ENCODE results near the gene ARSG. TPM values are rescaled to one million over a fixed set of nuclear protein-coding genes. Genes with fewer than 3 reads are reported as not detected.

The ARSG gene
- total and polyA plus RNA-seq, 2 donors (not counting 3 experiments of a cell fraction or from before 2014, with no cell fraction given) = 3.9 to 7.0 TPM

DNA sequence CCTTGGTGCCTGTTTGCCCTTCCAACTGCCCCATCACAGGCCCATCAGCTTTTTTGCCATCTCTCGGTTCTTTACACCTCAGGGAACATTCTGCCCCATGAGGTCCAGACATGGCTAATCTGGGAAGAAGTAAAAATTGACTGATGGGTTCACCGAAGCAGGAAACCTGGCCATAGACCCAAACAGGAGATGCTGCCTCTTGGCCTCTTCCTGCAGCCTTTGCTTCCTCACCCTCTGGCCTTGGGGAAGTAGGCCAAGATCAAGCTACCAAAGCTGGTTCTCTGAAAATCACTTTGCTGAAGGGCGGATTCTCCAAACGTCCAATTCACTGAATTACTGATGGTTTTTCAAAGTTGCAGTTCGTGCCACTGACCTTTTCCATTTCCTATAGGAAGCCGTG, 56.1 kb downstream of the ARSG start:
- CTCF ChIA-PET = interaction anchor here (0.8 to 1.2 kb wide), 2 partner anchors 8 to 51 kb away, joined by 4 read pairs; no protein-coding TSS in a partner anchor
- no TSS peak for BruUV-seq (replicated peaks)
- dilution Hi-C loops (cut with MboI; ENCODE audit: extremely low pct_ligation_motif_present, low sequenced_read_pairs) = no loop called here

More for the DNA sequence above, 56.1 kb downstream of the ARSG start:
- no peaks in the 10 kb centered on the region for H3K4me1 ChIP-seq (ENCODE audit: control insufficient read depth, extremely low read depth, insufficient read depth, low read length)
- DNase-seq (ENCODE audit: low read depth, low spot score) (peak; percentile 7), FAIRE-seq (no peak)
- no peaks in the 10 kb centered on the region for H3K9me1 ChIP-seq (replicated peaks; ENCODE audit: control insufficient read depth, extremely low read depth, insufficient read depth, low read length)
- TF ChIP-seq POLR2A (IDR thresholded peaks at IDR 0.05; ENCODE audit: low read depth, low read length) = no peak
- no peak for TF ChIP-seq EZH2 (IDR thresholded peaks at IDR 0.05; ENCODE audit: borderline replicate concordance, low read depth, low read length, severe bottlenecking)
- TF ChIP-seq FOS (IDR thresholded peaks at IDR 0.05; ENCODE audit: borderline replicate concordance, insufficient read depth, low read length) = no peak
- TF ChIP-seq CTCF (IDR thresholded peaks at IDR 0.05; ENCODE audit: extremely low read depth in 1 of 2, insufficient read depth in 1 of 2, low read depth in 1 of 2, low read length in 2 of 2) = no peak
- TF ChIP-seq GATA2 (IDR thresholded peaks at IDR 0.05; ENCODE audit: insufficient read depth, insufficient read length, low read depth, low read length) = no peak
- TF ChIP-seq MYC (IDR thresholded peaks at IDR 0.05; ENCODE audit: low read depth, low read length) = no peak
- TF ChIP-seq POLR2AphosphoS5 (IDR thresholded peaks at IDR 0.05; ENCODE audit: insufficient read depth, low read depth, low read length) = no peak
- TF ChIP-seq, protein P1, sequence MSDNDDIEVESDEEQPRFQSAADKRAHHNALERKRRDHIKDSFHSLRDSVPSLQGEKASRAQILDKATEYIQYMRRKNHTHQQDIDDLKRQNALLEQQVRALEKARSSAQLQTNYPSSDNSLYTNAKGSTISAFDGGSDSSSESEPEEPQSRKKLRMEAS (IDR thresholded peaks at IDR 0.05; ENCODE audit: insufficient read depth, insufficient read length) = no peak
- no peak for TF ChIP-seq JUN (IDR thresholded peaks at IDR 0.05; ENCODE audit: borderline replicate concordance, insufficient read depth, insufficient read length, low read depth)
- H3K27ac ChIP-seq (ENCODE audit: insufficient read depth, low read depth, low read length) = no peak overlapping the region
- H2AFZ ChIP-seq (ENCODE audit: low read depth, low read length) = no peak overlapping the region
- intact Hi-C loops (cut with micrococcal nuclease) = no loop called here
- no peaks in the 10 kb centered on the region for H3K9me3 ChIP-seq (replicated peaks; ENCODE audit: control insufficient read depth, insufficient read depth, low read length)
- H3K4me3 ChIP-seq (replicated peaks in 1 of 3; ENCODE audit: insufficient read depth in 1 of 3, low read depth in 1 of 3, low read length in 3 of 3) = no peak overlapping the region
- no peaks in the 10 kb centered on the region for H4K20me1 ChIP-seq (replicated peaks; ENCODE audit: control insufficient read depth, extremely low read depth, insufficient read depth, low read length)
- H3K4me2 ChIP-seq (ENCODE audit: insufficient read depth, low read length) = no peak overlapping the region
- no peak overlapping the region for H3K9ac ChIP-seq (replicated peaks; ENCODE audit: extremely low read depth, insufficient read depth, low read length)
- POLR2A ChIA-PET = no interaction called here
- H3K27me3 ChIP-seq (ENCODE audit: control insufficient read depth in 2 of 2, insufficient read depth in 2 of 2, low read length in 2 of 2) = no peaks in the 10 kb centered on the region
- no peaks in the 10 kb centered on the region for H3K79me2 ChIP-seq (ENCODE audit: control insufficient read depth, insufficient read depth, low read length)
- no peaks in the 10 kb centered on the region for H3K36me3 ChIP-seq (ENCODE audit: control insufficient read depth in 2 of 2, extremely low read depth in 1 of 2, insufficient read depth in 2 of 2, low read length in 2 of 2)
